ENCODE measurements around the gene C1orf174. TPM values are rescaled to one million over a fixed set of nuclear protein-coding genes. Genes with fewer than 3 reads are reported as not detected.

The C1orf174 gene
- total and polyA plus RNA-seq, 2 of the 4 experiments (the other 2 are of a cell fraction), result 26.7 to 45.7 TPM

DNA sequence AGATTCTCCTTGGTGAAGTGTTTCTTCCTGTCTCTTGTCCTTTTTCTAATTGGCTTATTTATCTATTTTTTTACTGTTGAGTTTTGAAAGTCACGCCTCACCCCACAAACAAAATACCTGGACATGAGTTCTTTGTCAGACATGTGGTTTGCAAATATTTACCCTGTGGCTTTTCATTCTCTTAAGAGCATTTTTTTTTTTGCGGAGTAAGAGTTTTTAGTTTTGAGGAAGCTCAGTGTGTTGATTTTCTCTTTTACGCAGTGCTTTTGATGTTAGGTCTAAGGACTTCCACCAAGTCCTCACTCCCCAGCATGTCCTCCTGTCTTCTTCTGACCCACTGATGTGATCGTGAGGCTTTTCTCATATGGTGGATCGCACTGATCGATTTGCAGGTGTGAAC, 35.2 kb downstream of the C1orf174 start:
- Histone ChIP-seq H3K27me3 (ENCODE audit: control insufficient read depth, insufficient read depth, low read length) (no peaks in the 10 kb centered on the region), H2BK5ac (ENCODE audit: low read depth, low read length, poor library complexity, severe bottlenecking) (no peak overlapping the region), H4K5ac (ENCODE audit: low read depth, low read length) (no peak overlapping the region), H4K91ac (ENCODE audit: insufficient read depth, low read depth, low read length) (no peak overlapping the region), H2AK9ac (replicated peaks; ENCODE audit: low read depth, low read length, poor library complexity) (no peak overlapping the region), H3K14ac (replicated peaks; ENCODE audit: low read depth, low read length) (no peak overlapping the region), H3K79me1 (ENCODE audit: low read depth in 1 of 2, low read length in 2 of 2) (peaks cover 0 to 2% of the 10 kb centered on the region in 2 experiments; a peak in 3 of 4 replicates), H2AFZ (replicated peaks; ENCODE audit: low read length, poor library complexity) (no peak overlapping the region), H3K36me3 (ENCODE audit: control insufficient read depth, insufficient read depth, low read length) (peaks cover 13% of the 10 kb centered on the region), H3K9me1 (ENCODE audit: insufficient read depth, low read length) (peaks cover 5% of the 10 kb centered on the region), H3K56ac (ENCODE audit: extremely low read depth, insufficient read depth, low read length) (no peak overlapping the region), H2AK5ac (ENCODE audit: low read depth, low read length) (no peak overlapping the region), H3K9ac (ENCODE audit: low read depth, low read length) (no peak overlapping the region), H3K4ac (ENCODE audit: low read depth, low read length) (no peak overlapping the region), H3K27ac (ENCODE audit: insufficient read depth, low read length) (no peak overlapping the region), H2BK120ac (ENCODE audit: low read depth, low read length) (no peak overlapping the region), H4K20me1 (ENCODE audit: insufficient read depth, low read length) (no peaks in the 10 kb centered on the region; the same call in 1 of the 2 replicates), H2BK15ac (ENCODE audit: low read depth, low read length) (no peak overlapping the region), H4K8ac (ENCODE audit: low read depth in 2 of 2, low read length in 2 of 2) (no peak overlapping the region), H3K4me1 (ENCODE audit: control insufficient read depth, insufficient read depth, low read length) (no peaks in the 10 kb centered on the region), H3K9me3 (ENCODE audit: control insufficient read depth, insufficient read depth, low read length) (no peaks in the 10 kb centered on the region), H2BK20ac (ENCODE audit: low read depth, low read length) (no peak overlapping the region), H3K4me3 (ENCODE audit: insufficient read depth, low read depth, low read length) (no peak overlapping the region), H3K23ac (ENCODE audit: low read depth, low read length) (no peak overlapping the region), H3K4me2 (ENCODE audit: low read depth, low read length) (no peak overlapping the region), H3K18ac (ENCODE audit: low read depth, low read length) (no peak overlapping the region)
- in situ Hi-C loops (cut with MboI; ENCODE audit: low sequenced_read_pairs) (no loop called here), intact Hi-C loops (cut with micrococcal nuclease) (no loop called here), dilution Hi-C loops (cut with HindIII; ENCODE audit: low sequenced_read_pairs, unreplicated experiment) (no loop called here)
- DNase-seq (no peak), ATAC-seq (ENCODE audit: low read depth) (no peak)
- ChIA-PET CTCF (no interaction called here), POLR2A (ENCODE audit: unreplicated experiment) (no interaction called here)
- no CpG with 5 or more reads among the region's 6 CpGs for WGBS, 2 experiments (ENCODE audit: extremely low coverage in 2 of 2, insufficient read length in 1 of 2)
- no TSS peak for BruUV-seq (replicated peaks)
- TF ChIP-seq BHLHE40 (IDR thresholded peaks at IDR 0.05; ENCODE audit: low read depth, low read length), result no peak
- TF ChIP-seq RFX5 (IDR thresholded peaks at IDR 0.05; ENCODE audit: low read depth, low read length), result no peak
- no peak for TF ChIP-seq POLR2A (IDR thresholded peaks at IDR 0.05; ENCODE audit: low read depth, low read length)
- no peak for TF ChIP-seq NFE2L2 (IDR thresholded peaks at IDR 0.05; ENCODE audit: low read depth, low read length)
- no peak for TF ChIP-seq MAFK (IDR thresholded peaks at IDR 0.05; ENCODE audit: low read depth, low read length)
- TF ChIP-seq MXI1 (IDR thresholded peaks at IDR 0.05; ENCODE audit: borderline replicate concordance, low read depth, low read length), result no peak
- no peak for TF ChIP-seq RAD21 (IDR thresholded peaks at IDR 0.05; ENCODE audit: low read length)
- TF ChIP-seq CEBPB (IDR thresholded peaks at IDR 0.05; ENCODE audit: low read depth, low read length), result no peak
- TF ChIP-seq, protein P1, sequence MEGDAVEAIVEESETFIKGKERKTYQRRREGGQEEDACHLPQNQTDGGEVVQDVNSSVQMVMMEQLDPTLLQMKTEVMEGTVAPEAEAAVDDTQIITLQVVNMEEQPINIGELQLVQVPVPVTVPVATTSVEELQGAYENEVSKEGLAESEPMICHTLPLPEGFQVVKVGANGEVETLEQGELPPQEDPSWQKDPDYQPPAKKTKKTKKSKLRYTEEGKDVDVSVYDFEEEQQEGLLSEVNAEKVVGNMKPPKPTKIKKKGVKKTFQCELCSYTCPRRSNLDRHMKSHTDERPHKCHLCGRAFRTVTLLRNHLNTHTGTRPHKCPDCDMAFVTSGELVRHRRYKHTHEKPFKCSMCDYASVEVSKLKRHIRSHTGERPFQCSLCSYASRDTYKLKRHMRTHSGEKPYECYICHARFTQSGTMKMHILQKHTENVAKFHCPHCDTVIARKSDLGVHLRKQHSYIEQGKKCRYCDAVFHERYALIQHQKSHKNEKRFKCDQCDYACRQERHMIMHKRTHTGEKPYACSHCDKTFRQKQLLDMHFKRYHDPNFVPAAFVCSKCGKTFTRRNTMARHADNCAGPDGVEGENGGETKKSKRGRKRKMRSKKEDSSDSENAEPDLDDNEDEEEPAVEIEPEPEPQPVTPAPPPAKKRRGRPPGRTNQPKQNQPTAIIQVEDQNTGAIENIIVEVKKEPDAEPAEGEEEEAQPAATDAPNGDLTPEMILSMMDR (conservative IDR thresholded peaks at IDR 0.05; ENCODE audit: low read depth, low read length), result no peak
- TF ChIP-seq FOS (IDR thresholded peaks at IDR 0.05; ENCODE audit: low read depth, low read length), result no peak
- TF ChIP-seq, protein P2, sequence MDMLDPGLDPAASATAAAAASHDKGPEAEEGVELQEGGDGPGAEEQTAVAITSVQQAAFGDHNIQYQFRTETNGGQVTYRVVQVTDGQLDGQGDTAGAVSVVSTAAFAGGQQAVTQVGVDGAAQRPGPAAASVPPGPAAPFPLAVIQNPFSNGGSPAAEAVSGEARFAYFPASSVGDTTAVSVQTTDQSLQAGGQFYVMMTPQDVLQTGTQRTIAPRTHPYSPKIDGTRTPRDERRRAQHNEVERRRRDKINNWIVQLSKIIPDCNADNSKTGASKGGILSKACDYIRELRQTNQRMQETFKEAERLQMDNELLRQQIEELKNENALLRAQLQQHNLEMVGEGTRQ (IDR thresholded peaks at IDR 0.05; ENCODE audit: low read depth, low read length), result no peak
- no peak for TF ChIP-seq RCOR1 (IDR thresholded peaks at IDR 0.05; ENCODE audit: insufficient replicate concordance, low read length)
- TF ChIP-seq, protein P3, sequence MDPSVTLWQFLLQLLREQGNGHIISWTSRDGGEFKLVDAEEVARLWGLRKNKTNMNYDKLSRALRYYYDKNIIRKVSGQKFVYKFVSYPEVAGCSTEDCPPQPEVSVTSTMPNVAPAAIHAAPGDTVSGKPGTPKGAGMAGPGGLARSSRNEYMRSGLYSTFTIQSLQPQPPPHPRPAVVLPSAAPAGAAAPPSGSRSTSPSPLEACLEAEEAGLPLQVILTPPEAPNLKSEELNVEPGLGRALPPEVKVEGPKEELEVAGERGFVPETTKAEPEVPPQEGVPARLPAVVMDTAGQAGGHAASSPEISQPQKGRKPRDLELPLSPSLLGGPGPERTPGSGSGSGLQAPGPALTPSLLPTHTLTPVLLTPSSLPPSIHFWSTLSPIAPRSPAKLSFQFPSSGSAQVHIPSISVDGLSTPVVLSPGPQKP (IDR thresholded peaks at IDR 0.05; ENCODE audit: borderline replicate concordance, low read depth, low read length), result no peak
- TF ChIP-seq MAZ (IDR thresholded peaks at IDR 0.05; ENCODE audit: borderline replicate concordance, low read depth, low read length), result no peak
- TF ChIP-seq SMC3 (IDR thresholded peaks at IDR 0.05; ENCODE audit: low read depth, low read length), result no peak
- no peak for TF ChIP-seq CHD1 (IDR thresholded peaks at IDR 0.05; ENCODE audit: low read depth, low read length)

Data from IMR-90 (cell line).